ENCODE data around the gene MAP2K1. TPM values are rescaled to one million over a fixed set of nuclear protein-coding genes. Genes with fewer than 3 reads are reported as not detected.

The MAP2K1 gene
- total RNA-seq, 1 donor from 2014 or later: 57.7 TPM

DNA sequence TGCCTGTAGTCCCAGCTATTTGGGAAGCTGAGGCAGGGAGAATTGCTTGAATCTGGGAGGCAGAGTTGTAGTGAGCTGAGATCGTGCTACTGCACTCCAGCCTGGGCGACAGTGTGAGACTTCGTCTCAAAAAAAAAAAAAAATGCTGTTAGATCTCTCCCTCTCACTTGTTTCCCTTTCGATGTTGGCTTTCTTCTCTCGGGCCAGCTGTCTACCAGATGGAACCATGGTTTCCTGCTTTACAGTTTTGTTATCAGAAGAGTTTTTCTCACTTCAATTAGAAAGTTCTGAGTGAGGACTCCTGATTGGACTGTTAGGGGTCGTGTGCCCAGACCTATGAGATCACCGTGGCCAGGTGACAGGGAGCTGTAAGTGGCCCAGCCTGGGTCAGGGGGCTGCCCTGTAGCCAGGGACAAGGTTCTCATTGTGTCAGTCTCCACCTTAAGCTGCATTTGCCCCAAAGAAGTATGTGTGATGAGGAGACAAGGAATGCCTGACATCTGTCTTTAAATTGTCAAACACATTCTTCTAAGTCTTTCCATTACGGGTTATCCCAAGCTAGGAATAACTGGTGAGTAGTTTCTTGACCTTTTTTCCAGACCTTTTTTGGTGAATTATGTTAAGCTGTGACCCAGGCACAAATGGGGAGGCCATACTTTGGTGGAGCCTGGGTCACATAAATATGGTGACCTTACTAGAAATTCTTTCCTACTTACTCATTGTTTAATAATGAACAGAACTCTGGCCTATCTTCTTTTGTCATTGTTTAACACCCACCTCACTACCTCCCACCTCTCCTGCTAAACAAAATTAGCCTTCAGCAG, 85.7 kb downstream of the MAP2K1 start:
- no peak for FAIRE-seq
- H3K4me3 ChIP-seq (ENCODE audit: low read depth, low read length): no peak overlapping the region

DNA sequence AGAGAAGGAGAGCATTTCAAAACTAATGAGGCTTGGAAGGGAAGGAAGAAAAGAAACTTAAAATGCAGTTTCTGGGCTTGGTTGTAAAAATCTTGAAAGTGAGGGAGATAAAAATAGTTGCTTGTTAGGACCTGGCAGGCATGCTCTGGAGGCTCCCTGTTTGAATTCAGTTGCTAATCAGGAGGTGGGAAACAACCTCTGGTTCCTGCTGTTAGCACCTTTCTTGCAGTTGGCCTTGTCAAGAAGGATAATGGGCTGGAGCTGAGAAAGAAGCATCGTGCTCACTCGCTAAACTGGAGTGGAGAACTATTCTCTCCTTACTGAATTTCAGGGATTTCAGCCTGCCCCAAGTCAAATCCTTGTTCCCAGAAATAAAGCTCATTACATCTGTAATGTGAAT, 87.4 kb downstream of the MAP2K1 start:
- Histone ChIP-seq H3K36me3 (ENCODE audit: control insufficient read depth, insufficient read depth, low read length) (no peaks in the 10 kb centered on the region), H3K4me3 (ENCODE audit: low read depth, low read length) (no peak overlapping the region), H3K27me3 (ENCODE audit: control insufficient read depth, insufficient read depth, low read length) (no peaks in the 10 kb centered on the region)
- DNase-seq (ENCODE audit: low read depth) (no peak), FAIRE-seq (no peak)
- TF ChIP-seq, protein P1, sequence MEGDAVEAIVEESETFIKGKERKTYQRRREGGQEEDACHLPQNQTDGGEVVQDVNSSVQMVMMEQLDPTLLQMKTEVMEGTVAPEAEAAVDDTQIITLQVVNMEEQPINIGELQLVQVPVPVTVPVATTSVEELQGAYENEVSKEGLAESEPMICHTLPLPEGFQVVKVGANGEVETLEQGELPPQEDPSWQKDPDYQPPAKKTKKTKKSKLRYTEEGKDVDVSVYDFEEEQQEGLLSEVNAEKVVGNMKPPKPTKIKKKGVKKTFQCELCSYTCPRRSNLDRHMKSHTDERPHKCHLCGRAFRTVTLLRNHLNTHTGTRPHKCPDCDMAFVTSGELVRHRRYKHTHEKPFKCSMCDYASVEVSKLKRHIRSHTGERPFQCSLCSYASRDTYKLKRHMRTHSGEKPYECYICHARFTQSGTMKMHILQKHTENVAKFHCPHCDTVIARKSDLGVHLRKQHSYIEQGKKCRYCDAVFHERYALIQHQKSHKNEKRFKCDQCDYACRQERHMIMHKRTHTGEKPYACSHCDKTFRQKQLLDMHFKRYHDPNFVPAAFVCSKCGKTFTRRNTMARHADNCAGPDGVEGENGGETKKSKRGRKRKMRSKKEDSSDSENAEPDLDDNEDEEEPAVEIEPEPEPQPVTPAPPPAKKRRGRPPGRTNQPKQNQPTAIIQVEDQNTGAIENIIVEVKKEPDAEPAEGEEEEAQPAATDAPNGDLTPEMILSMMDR (IDR thresholded peaks at IDR 0.05; ENCODE audit: insufficient read depth, low read length, severe bottlenecking): no peak

More for the DNA sequence above, 85.7 kb downstream of the MAP2K1 start:
- TF ChIP-seq, protein P1 (IDR thresholded peaks at IDR 0.05; ENCODE audit: insufficient read depth, low read length, severe bottlenecking): no peak
- DNase-seq (ENCODE audit: low read depth): no peak
- Histone ChIP-seq H3K27me3 (ENCODE audit: control insufficient read depth, insufficient read depth, low read length) (no peaks in the 10 kb centered on the region), H3K36me3 (ENCODE audit: control insufficient read depth, insufficient read depth, low read length) (no peaks in the 10 kb centered on the region)

DNA sequence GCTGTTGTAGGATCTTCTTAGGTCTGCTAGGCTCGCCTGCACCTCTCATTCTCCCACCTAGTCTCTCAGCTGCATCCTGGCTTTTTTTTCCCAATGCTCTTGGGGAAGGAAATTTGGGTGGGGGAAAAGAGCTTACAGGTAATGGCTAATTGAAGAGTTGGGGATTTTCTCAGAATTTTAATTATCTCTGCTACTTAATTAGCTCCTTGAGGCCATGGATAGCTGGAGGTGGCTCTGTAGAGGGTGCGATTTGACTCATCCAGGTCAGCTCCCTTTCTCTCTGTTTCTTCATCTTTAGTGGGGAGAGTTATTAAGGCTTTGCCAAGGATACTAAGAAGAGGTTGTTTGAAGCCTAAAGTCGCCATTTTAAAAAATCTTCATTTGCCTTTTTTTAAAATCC, 88.3 kb downstream of the MAP2K1 start:
- Histone ChIP-seq H3K4me3 (ENCODE audit: low read depth, low read length) (no peak overlapping the region), H3K27me3 (ENCODE audit: control insufficient read depth, insufficient read depth, low read length) (no peaks in the 10 kb centered on the region), H3K36me3 (ENCODE audit: control insufficient read depth, insufficient read depth, low read length) (no peaks in the 10 kb centered on the region)
- FAIRE-seq (no peak), DNase-seq (ENCODE audit: low read depth) (no peak)
- TF ChIP-seq, protein P1 (IDR thresholded peaks at IDR 0.05; ENCODE audit: insufficient read depth, low read length, severe bottlenecking): no peak

DNA sequence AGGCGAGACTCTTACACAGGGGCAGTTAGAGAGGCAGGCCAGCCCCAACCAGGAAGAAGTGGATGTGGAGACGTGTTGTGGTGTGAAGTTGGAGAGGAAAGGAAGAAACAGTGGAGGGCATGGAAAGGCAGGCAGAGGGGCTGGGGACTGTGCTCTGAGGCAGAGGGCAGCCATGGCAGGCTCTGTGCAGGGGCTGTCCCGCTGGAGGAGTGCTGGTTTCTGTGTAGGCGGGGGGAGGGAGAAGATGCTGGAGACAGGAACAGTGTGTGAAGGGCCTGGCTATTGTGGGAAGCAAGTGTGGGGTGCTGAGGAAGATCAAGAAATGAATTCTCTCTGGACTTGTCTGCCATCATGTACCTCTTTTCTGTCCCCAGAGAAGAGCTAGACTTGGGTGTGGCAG, 89.8 kb downstream of the MAP2K1 start:
- H3K4me3 ChIP-seq (ENCODE audit: low read depth, low read length): no peak overlapping the region
- no peak for FAIRE-seq
- TF ChIP-seq, protein P1 (IDR thresholded peaks at IDR 0.05; ENCODE audit: insufficient read depth, low read length, severe bottlenecking): no peak
- H3K36me3 ChIP-seq (ENCODE audit: control insufficient read depth, insufficient read depth, low read length): no peaks in the 10 kb centered on the region
- H3K27me3 ChIP-seq (ENCODE audit: control insufficient read depth, insufficient read depth, low read length): no peaks in the 10 kb centered on the region
- DNase-seq (ENCODE audit: low read depth): no peak

DNA sequence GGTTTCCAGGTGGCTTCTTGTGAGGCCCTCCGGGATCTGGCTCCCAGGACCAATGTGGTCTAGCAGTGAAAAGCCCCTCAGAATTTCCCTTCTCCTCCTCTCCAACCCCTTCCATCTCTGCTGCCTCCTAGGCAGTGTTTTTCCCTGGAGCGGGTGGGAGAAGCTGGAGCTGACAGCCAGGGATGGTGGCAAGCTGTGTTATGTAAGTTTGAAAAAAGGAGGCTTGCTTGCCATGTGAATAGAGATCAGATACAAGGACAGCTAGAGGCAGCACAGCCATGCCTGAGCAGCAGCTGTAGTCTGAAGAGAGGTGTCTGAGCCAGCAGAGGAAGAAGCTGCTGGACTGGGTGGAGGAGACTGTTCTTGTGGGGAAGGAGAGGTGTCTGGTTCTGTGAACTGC, 90.3 kb downstream of the MAP2K1 start:
- DNase-seq (ENCODE audit: low read depth) (no peak), FAIRE-seq (no peak)
- H3K36me3 ChIP-seq (ENCODE audit: control insufficient read depth, insufficient read depth, low read length): peaks cover 3% of the 10 kb centered on the region
- no peaks in the 10 kb centered on the region for H3K27me3 ChIP-seq (ENCODE audit: control insufficient read depth, insufficient read depth, low read length)
- H3K4me3 ChIP-seq (ENCODE audit: low read depth, low read length): no peak overlapping the region
- TF ChIP-seq, protein P1 (IDR thresholded peaks at IDR 0.05; ENCODE audit: insufficient read depth, low read length, severe bottlenecking): no peak

DNA sequence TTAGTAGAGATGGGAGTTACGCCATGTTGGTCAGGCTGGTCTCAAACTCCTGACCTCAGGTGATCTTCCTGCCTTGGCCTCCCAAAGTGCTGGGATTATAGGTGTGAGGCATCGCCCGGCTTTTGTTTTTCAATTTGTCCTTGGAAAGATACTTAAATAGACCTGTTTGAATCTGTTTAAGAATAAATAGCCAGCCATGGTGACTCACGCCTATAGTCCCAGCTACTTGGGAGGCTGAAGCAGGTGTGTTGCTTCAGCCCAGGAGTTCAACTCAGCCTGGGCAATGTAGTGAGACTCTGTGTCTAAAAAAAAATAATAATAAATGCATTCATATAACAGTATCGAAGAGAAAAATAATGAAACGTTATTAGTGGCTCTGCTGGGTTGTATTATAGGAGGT, 93.6 kb downstream of the MAP2K1 start:
- FAIRE-seq (no peak), DNase-seq (ENCODE audit: low read depth) (peak; percentile 63)
- TF ChIP-seq, protein P1 (IDR thresholded peaks at IDR 0.05; ENCODE audit: insufficient read depth, low read length, severe bottlenecking): no peak
- Histone ChIP-seq H3K36me3 (ENCODE audit: control insufficient read depth, insufficient read depth, low read length) (peaks cover 11% of the 10 kb centered on the region), H3K4me3 (ENCODE audit: low read depth, low read length) (no peak overlapping the region), H3K27me3 (ENCODE audit: control insufficient read depth, insufficient read depth, low read length) (no peaks in the 10 kb centered on the region)
